ENCODE data around the gene KCTD14.

The KCTD14 gene, protein sequence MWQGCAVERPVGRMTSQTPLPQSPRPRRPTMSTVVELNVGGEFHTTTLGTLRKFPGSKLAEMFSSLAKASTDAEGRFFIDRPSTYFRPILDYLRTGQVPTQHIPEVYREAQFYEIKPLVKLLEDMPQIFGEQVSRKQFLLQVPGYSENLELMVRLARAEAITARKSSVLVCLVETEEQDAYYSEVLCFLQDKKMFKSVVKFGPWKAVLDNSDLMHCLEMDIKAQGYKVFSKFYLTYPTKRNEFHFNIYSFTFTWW
- 0 to 0.29 (median 0.06) reads per million in 9 experiments for total RNA-seq

DNA sequence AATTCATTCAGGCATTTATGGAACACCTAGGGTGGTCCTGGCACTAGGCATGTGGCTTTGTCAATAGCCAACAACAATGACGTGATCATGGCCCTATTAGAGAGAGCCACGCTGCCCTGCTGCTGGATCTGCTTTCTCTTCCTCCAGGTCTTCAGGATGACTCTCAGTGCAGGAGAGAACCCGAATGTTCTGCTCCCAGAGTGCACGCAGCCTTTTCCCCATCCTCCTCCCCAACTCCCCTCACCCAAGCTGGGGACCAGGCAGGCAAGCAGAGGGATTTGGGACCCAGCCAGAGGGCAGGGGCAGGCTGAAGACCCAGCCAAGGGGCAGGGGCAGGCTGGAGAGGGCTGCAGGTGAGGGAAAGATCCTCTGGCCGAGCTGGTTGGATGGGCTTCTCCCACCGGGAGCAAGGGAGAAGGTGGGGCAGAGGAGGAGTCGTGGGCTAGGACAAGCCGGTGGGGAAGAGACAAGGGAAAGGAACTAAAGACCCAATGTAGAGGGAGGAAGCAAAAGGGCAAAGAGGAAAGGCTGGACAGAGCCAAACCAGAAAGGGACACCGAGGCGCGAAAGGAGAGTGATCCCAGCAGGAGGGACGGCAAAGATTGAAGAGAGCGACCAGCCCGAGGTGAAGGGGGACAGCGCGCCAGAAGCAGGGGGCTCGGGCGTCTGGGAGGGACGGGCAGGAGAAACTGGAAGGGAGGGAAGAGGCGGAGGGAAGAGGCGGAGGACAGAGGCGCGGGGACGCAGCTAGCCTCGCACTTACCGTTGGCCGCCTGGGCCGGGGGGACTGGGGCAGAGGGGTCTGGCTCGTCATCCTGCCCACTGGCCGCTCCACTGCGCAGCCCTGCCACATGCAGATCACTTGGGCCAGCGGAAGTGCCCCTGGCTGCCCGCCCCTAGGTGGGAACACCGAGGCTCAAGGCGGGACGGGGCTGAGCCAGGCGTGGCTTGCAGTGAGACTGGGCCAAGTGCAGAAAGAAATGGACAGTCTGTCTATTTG lies at the start of gene KCTD14:
Gene KCTD14 (minus strand): TSS at position 880 of the 1,000 bp plus-strand sequence. CDS start 27 bp downstream, at position 853.
- Mint-ChIP-seq H3K4me3 (no peak within 1 kb of the TSS), H3K4me1 (ENCODE audit: low read depth in 2 of 2) (peaks cover 0 to 2% of the 10 kb centered on the region in 2 donors), H3K27ac (no peak within 1 kb of the TSS), H3K9me3 (no peaks in the 10 kb centered on the region), H3K27me3 (peaks cover 16 to 33% of the 10 kb centered on the region in 2 donors), H3K36me3 (ENCODE audit: insufficient read depth) (no peaks in the 10 kb centered on the region)
- DNase-seq (no peak), ATAC-seq (replicated peaks) (no peak)

DNA sequence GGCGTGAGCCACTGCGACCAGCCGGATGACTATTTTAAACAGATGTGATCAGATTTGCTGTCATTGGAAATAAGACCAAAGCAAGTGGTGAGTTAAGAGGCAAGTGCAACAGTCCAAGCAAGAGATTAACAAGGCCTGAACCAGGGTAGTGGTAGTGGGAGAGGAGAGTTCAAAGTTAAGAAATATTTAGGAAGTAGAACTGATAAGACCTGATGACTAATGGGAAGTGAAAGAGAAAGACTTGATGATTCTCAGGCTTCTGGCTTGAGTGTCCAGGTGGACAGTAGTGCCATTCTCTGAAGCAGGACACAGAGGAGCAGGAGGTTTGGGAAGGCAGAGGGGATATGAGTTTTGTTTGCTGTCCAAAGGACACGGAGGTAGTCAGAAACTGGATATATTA lies 49.4 kb upstream of the KCTD14 start:
- DNase-seq (no peak), ATAC-seq (replicated peaks) (no peak)
- Mint-ChIP-seq H3K27me3 (no peaks in the 10 kb centered on the region), H3K9me3 (no peaks in the 10 kb centered on the region), H3K4me3 (no peak overlapping the region), H3K27ac (no peak overlapping the region), H3K4me1 (ENCODE audit: low read depth in 2 of 2) (peaks cover 15 to 34% of the 10 kb centered on the region in 2 donors), H3K36me3 (ENCODE audit: insufficient read depth) (peaks cover 66% of the 10 kb centered on the region)

DNA sequence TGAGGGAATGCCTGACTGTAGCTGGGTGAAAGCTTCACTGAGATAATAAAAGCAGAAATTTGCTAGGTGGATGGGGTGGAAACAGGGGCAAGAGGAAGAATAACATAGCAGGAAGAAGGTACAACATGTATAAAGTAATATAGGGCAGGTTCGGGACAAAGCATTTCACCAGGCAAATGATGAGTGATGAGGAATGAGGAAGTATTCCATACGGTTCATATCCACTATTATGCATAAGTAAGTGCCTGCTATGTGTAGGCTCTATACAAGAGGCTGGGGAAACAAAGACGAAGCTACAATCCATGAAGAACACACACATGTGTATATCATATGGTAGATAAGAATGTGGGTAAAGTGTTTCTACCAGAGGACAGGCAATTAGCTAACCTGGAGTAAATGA lies 48.6 kb upstream of the KCTD14 start:
- no peak for DNase-seq
- no peaks in the 10 kb centered on the region for H3K9me3 Mint-ChIP-seq
- no peaks in the 10 kb centered on the region for H3K27me3 Mint-ChIP-seq
- H3K27ac Mint-ChIP-seq, result peak overlapping the region in 1 of 2 donors; percentile 7
- H3K4me3 Mint-ChIP-seq, result no peak overlapping the region
- no peak for ATAC-seq (replicated peaks)
- peaks cover 13 to 32% of the 10 kb centered on the region in 2 donors for H3K4me1 Mint-ChIP-seq (ENCODE audit: low read depth in 2 of 2)
- H3K36me3 Mint-ChIP-seq (ENCODE audit: insufficient read depth), result peaks cover 71% of the 10 kb centered on the region

DNA sequence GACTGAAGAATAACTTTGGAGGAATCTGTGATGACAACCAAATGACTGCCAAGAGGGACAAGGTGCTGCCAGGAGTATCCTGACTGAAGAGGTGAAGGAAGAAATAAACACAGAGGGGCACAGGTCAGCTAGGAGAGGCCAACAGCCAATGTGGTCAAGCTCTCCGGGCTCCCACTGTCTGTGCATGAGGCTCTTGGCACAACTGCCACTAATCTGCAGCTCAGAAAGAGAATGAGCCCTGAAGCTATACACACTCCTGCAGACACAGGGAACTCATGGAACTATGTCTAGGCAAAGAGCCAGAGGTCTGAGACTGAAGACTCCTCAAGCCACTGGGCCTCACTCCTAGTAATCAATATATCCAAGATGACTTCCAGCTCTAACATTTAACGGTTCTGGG lies 47.5 kb upstream of the KCTD14 start:
- ATAC-seq (replicated peaks) (no peak), DNase-seq (no peak)
- Mint-ChIP-seq H3K9me3 (no peaks in the 10 kb centered on the region), H3K4me3 (no peak overlapping the region), H3K4me1 (ENCODE audit: low read depth in 2 of 2) (peaks cover 6 to 22% of the 10 kb centered on the region in 2 donors), H3K27me3 (no peaks in the 10 kb centered on the region), H3K27ac (no peak overlapping the region), H3K36me3 (ENCODE audit: insufficient read depth) (peaks cover 65% of the 10 kb centered on the region)

DNA sequence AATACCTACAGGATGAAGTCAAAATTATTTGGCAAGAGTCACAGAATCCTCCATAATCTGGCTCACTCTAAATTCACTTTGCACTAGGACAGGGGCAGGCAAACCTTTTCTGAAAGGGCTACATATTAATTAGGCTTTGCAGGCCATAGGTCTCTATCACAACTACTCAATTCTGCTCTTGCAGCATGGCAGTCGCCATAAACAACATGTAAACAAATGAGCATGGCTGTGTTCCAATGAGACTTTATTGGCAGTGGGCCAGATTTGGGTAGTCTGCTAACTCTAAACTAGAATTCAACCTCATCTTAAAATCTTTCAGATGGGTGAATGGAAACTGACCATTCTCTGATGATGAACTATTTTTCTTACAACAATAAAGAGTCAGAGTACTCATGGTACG lies 46.4 kb upstream of the KCTD14 start:
- H3K4me3 Mint-ChIP-seq, result no peak overlapping the region
- ATAC-seq (replicated peaks) (no peak), DNase-seq (no peak)
- no peaks in the 10 kb centered on the region for H3K9me3 Mint-ChIP-seq
- no peaks in the 10 kb centered on the region for H3K27me3 Mint-ChIP-seq
- no peak overlapping the region for H3K27ac Mint-ChIP-seq
- peaks cover 2 to 16% of the 10 kb centered on the region in 2 donors for H3K4me1 Mint-ChIP-seq (ENCODE audit: low read depth in 2 of 2)
- peaks cover 62% of the 10 kb centered on the region for H3K36me3 Mint-ChIP-seq (ENCODE audit: insufficient read depth)

DNA sequence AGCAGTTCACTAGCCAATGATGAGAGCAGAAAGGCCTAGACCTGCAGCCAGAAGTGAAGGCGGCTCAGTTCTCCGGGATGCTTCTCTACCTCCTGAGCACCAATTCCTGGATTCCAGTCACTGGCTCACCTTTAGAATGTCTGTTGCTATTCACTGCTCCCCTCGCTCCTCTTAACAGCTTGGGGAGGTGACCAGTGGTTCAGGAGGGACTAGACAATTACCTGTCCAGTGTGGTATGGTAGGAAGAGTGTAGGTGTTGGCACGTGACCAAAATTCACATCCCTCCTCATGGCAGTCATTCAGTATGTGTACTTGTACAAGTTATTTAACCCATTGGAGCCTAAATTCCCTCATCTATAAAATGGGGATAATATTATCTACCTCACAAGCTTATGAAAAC lies 44.6 kb upstream of the KCTD14 start:
- H3K27me3 Mint-ChIP-seq, result no peaks in the 10 kb centered on the region
- no peak for ATAC-seq (replicated peaks)
- no peaks in the 10 kb centered on the region for H3K9me3 Mint-ChIP-seq
- H3K4me1 Mint-ChIP-seq (ENCODE audit: low read depth in 2 of 2), result peaks cover 2 to 9% of the 10 kb centered on the region in 2 donors
- peaks cover 51% of the 10 kb centered on the region for H3K36me3 Mint-ChIP-seq (ENCODE audit: insufficient read depth)
- peak overlapping the region; percentile 3 to 77 for H3K27ac Mint-ChIP-seq
- DNase-seq, result no peak
- H3K4me3 Mint-ChIP-seq, result no peak overlapping the region

DNA sequence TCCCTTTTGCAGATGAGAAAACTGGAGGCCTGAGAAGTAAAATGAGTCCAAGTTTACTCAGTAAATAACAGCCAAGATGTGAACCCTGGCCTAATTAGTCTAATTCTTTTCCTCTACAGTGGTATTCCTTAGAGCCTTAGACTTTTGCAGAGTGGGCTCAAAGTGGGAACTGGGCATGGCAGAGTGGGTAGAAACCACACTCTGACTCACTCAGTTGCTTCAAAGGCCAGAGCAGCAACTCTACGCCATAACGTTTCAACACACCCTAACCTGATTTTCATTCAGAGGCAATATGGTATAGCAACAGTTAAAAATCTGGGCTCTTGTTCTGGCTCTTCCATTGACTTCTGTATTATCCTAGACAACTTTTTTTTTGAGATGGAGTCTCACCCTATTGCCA lies 43.4 kb upstream of the KCTD14 start:
- Mint-ChIP-seq H3K27me3 (no peaks in the 10 kb centered on the region), H3K36me3 (ENCODE audit: insufficient read depth) (peaks cover 42% of the 10 kb centered on the region), H3K4me3 (no peak overlapping the region), H3K9me3 (no peaks in the 10 kb centered on the region), H3K27ac (no peak overlapping the region), H3K4me1 (ENCODE audit: low read depth in 2 of 2) (peaks cover 0 to 4% of the 10 kb centered on the region in 2 donors)
- ATAC-seq (replicated peaks) (no peak), DNase-seq (no peak)

DNA sequence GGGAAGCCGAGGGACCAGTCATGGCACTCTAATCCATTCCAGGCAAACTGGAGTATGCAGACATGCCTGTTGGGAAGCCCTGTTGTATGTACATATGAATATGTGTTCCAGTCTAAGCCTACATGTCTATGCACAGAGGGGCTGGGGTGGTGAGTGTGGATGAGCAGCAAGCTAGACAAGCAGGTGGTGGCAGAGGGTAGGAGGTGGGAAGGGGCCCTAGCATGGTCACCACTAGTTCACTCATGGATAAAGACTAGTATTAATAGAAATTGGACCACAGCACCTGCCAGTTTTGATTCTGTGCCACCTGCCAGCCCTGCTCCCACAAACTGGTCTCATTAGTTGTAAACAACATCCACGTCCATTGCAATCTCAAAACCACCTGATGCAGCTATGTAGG lies 42.1 kb upstream of the KCTD14 start:
- Mint-ChIP-seq H3K27me3 (no peaks in the 10 kb centered on the region), H3K27ac (no peak overlapping the region), H3K4me1 (ENCODE audit: low read depth in 2 of 2) (peaks cover 0 to 4% of the 10 kb centered on the region in 2 donors), H3K9me3 (no peaks in the 10 kb centered on the region), H3K36me3 (ENCODE audit: insufficient read depth) (peaks cover 29% of the 10 kb centered on the region), H3K4me3 (no peak overlapping the region)
- no peak for ATAC-seq (replicated peaks)
- no peak for DNase-seq

DNA sequence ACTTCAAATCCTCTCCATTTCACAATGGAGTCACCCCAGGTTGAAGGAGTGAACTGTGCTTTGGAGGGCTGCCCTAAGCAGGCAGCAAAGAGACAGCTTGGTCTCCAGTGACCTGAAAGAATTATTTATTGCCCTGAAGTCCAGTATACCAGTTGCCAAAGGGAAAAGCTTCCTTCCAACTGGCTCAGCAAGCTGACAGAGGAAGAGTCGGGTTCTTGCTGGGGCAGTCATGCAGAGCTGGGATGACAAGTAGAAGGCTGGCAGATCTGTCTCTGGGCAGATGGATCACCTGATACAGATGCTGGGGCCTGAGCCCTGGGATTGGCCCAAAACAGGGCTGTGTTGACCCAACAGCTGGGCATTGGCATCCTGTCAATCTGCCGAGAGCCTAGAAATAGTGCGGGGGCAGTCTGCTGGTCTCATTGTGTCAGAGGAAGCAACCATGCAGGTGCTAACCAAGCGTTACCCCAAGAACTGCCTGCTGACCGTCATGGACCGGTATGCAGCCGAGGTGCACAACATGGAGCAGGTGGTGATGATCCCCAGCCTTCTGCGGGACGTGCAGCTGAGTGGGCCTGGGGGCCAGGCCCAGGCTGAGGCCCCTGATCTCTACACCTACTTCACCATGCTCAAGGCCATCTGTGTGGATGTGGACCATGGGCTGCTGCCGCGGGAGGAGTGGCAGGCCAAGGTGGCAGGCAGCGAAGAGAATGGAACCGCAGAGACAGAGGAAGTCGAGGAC lies 40.5 kb upstream of the KCTD14 start, which contains the start of gene THRSP:
Gene THRSP (plus strand): TSS at position 422 of the 742 bp plus-strand sequence. CDS start 21 bp downstream, at position 443.
- DNase-seq (no peak), ATAC-seq (replicated peaks) (no peak)
- Mint-ChIP-seq H3K36me3 (ENCODE audit: insufficient read depth) (peaks cover 16% of the 10 kb centered on the region), H3K27ac (peak within 1 kb of the TSS in 1 of 2 donors; percentile 56), H3K4me3 (no peak within 1 kb of the TSS), H3K27me3 (no peaks in the 10 kb centered on the region), H3K4me1 (ENCODE audit: low read depth in 2 of 2) (peaks cover 0 to 4% of the 10 kb centered on the region in 2 donors), H3K9me3 (no peaks in the 10 kb centered on the region)

DNA sequence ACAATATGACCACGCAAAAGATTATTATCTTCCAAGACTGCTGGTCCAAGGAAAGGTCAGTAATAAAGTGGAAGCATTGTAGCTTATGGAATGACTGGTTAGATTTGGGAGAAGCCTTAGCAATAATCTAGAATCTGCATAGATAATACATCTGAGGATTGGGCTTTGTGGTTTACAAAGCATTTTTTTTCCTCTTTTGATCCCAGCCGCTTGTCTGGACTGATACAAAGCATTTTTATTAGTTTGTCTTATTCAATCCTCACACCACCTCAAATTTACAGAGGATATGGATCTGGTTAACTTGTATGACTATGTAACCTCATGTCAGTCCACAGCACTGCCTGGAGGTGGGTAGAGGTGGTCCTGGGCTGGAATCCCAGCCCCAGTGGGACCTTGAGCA lies 39.6 kb upstream of the KCTD14 start:
- H3K9me3 Mint-ChIP-seq, result no peaks in the 10 kb centered on the region
- peaks cover 0 to 3% of the 10 kb centered on the region in 2 donors for H3K4me1 Mint-ChIP-seq (ENCODE audit: low read depth in 2 of 2)
- H3K36me3 Mint-ChIP-seq (ENCODE audit: insufficient read depth), result peaks cover 7% of the 10 kb centered on the region
- ATAC-seq (replicated peaks) (no peak), DNase-seq (no peak)
- no peaks in the 10 kb centered on the region for H3K27me3 Mint-ChIP-seq
- no peak overlapping the region for H3K4me3 Mint-ChIP-seq
- H3K27ac Mint-ChIP-seq, result no peak overlapping the region

DNA sequence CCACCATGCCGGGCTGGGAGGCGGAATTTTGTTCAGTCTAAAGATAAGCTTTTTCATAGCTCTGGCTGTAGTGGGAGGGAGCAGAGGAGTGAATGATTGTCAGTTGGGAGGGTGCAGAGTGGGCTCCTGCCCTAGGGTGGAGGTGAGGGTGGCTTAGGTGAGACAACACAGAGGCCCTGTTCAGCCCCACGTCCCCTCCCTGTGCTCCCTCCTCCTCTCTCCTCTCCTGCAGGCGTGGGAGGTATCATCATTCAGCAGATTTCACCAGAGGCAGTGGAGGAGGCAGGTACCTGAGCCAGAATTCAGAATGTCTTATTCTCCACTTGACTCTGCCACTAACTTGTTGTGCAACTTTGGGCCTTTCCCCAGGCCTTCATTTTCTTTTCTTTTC lies 38.8 kb upstream of the KCTD14 start:
- Mint-ChIP-seq H3K9me3 (no peaks in the 10 kb centered on the region), H3K36me3 (ENCODE audit: insufficient read depth) (peaks cover 2% of the 10 kb centered on the region), H3K27me3 (no peaks in the 10 kb centered on the region), H3K4me1 (ENCODE audit: low read depth in 2 of 2) (no peaks in the 10 kb centered on the region), H3K4me3 (no peak overlapping the region), H3K27ac (no peak overlapping the region)
- no peak for ATAC-seq (replicated peaks)
- no peak for DNase-seq

DNA sequence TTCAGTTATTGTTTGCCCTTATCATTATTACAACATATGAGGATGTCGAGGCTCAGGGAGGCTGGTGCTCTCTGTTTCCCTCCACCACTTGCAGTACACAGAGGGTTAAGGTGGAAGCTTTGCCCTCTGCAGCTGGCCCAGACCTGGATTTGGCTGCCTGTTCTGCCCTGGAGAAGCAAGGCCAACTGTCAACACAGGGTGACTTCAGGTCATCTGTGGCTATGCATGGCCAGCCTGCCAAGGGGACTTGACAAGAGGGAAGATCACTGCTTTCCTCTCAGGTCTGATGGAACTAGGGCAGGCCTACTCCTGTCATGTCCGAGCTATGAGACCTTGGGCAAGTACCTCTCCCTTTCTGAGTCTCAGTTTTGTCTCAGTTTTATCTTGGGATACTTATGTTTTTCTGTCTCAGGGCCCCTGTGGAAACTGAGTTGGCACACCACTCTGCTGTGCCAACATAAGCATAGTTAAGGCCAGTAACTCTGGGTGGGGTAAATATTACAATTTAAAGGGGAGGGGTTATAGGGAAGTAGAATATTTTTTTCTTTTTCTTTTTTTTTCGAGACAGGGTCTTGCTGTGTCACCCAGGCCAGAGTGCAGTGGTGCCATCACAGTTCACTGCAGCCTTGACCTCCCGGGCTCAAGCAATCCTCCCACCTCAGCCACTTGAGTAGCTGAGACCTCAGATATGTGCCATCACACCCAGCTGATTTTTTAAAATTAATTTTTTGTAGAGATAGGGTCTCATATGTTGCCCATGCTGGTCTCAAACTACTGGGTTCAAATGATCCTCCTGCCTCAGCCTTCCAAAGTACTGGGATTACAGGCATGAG lies 38.2 kb upstream of the KCTD14 start:
- no peak overlapping the region for H3K4me3 Mint-ChIP-seq
- no peaks in the 10 kb centered on the region for H3K36me3 Mint-ChIP-seq (ENCODE audit: insufficient read depth)
- no peak overlapping the region for H3K27ac Mint-ChIP-seq

More for the DNA sequence above, 38.2 kb upstream of the KCTD14 start:
- DNase-seq (no peak), ATAC-seq (replicated peaks) (no peak)
- no peaks in the 10 kb centered on the region for H3K4me1 Mint-ChIP-seq (ENCODE audit: low read depth in 2 of 2)
- no peaks in the 10 kb centered on the region for H3K27me3 Mint-ChIP-seq
- H3K9me3 Mint-ChIP-seq, result no peaks in the 10 kb centered on the region

All from effector memory CD8-positive, alpha-beta T cell (primary cell).